GM12878 (cell line): ENCODE measurements around the gene CPD. TPM values are rescaled to one million over a fixed set of nuclear protein-coding genes. Genes with fewer than 3 reads are reported as not detected.

Experiments used
- ATAC-seq: fragments of 200-7000 bp; cut with Tn5 transposase; 3 replicates; pipeline ENCODE4 v1.9.1; 2020; ENCODE audit warnings: mild to moderate bottlenecking, moderate library complexity
- BruUV-seq: library from RNA; stranded (reverse); fragments of 400-500 nt; replicated peaks from 2 replicates; lab custom pipeline; 2021; lab: Mats Ljungman, UMichigan
- CTCF ChIA-PET: fragments of 300-600 bp; sonication (Branson Sonifier 250); formaldehyde crosslinking; extraction: SDS; loops from one replicate; lab custom pipeline; 2021; ENCODE audit warnings: inconsistent platforms; lab: Yijun Ruan, JAX
- POLR2A ChIA-PET: fragments of 350-600 bp; formaldehyde crosslinking; extraction: SDS; loops from one replicate; lab custom pipeline; 2021; ENCODE audit warnings: inconsistent platforms; lab: Charles Lee
- RAD21 ChIA-PET: fragments of 300-600 bp; sonication (Branson Sonifier 250); formaldehyde crosslinking; loops from one replicate; lab custom pipeline; 2023; ENCODE audit warnings: antibody characterized with exemption; ENCODE audit not compliant: unreplicated experiment; lab: Charles Lee
- SMC1A ChIA-PET: fragments of 300-600 bp; sonication (Branson Sonifier 250); formaldehyde crosslinking; loops from one replicate; lab custom pipeline; 2023; ENCODE audit not compliant: unreplicated experiment, uncharacterized antibody; lab: Charles Lee
- DNase-seq: peaks from one replicate; pipeline ENCODE4 v3.0.0-alpha.2; 2011; ENCODE audit warnings: low read depth, low spot score
- FAIRE-seq: peaks from 3 replicates; lab custom pipeline; 2011; peaks lifted over from hg19 to GRCh38; lab: Jason Lieb, UNC
- H2AFZ ChIP-seq: 2 replicates; pipeline ENCODE4 v1.6.0; 2011; ENCODE audit warnings: low read depth, low read length, control low read depth; ENCODE audit not compliant: control insufficient read depth
- H3K27ac ChIP-seq: 2 replicates; pipeline ENCODE4 v1.5.1; 2011; ENCODE audit warnings: control low read depth; ENCODE audit not compliant: control insufficient read depth, insufficient read depth
- H3K27me3 ChIP-seq, 2 experiments: replicated peaks in 1 of 2; 2 replicates each; pipeline versions ENCODE4 v1.6.0 to v1.6.1; 2011; ENCODE audit warnings: low read length in 1 of 2; ENCODE audit not compliant: control insufficient read depth in 2 of 2, insufficient read depth in 2 of 2
- H3K36me3 ChIP-seq, 2 experiments: 2 replicates each; pipeline ENCODE4 v1.5.1; 2011; ENCODE audit warnings: low read length in 1 of 2; ENCODE audit not compliant: control insufficient read depth in 2 of 2, insufficient read depth in 2 of 2
- H3K4me1 ChIP-seq: 2 replicates; pipeline ENCODE4 v1.6.1; 2011; ENCODE audit warnings: mild to moderate bottlenecking, low read length, moderate library complexity, mixed read lengths; ENCODE audit not compliant: control insufficient read depth, insufficient read depth
- H3K4me2 ChIP-seq: 2 replicates; pipeline ENCODE4 v1.6.0; 2011; ENCODE audit warnings: control low read depth; ENCODE audit not compliant: control insufficient read depth, insufficient read depth
- H3K4me3 ChIP-seq: fragments of 200-600 bp; sonication (generic); 2 replicates; pipeline ENCODE4 v1.5.1; 2016
- H3K79me2 ChIP-seq: 2 replicates; pipeline ENCODE4 v1.6.0; 2011; ENCODE audit warnings: low read length; ENCODE audit not compliant: control insufficient read depth, insufficient read depth
- H3K9ac ChIP-seq: 2 replicates; pipeline ENCODE4 v1.8.0; 2011; ENCODE audit warnings: low read length, control low read depth, mixed read lengths; ENCODE audit not compliant: control insufficient read depth, insufficient read depth
- H3K9me3 ChIP-seq: replicated peaks from 3 replicates; pipeline ENCODE4 v1.5.1; 2011; ENCODE audit warnings: mild to moderate bottlenecking, low read length; ENCODE audit not compliant: control insufficient read depth, insufficient read depth
- H4K20me1 ChIP-seq: 2 replicates; pipeline ENCODE4 v1.6.0; 2011; ENCODE audit not compliant: control insufficient read depth, insufficient read depth
- BCL3 ChIP-seq: IDR thresholded peaks from 2 replicates; pipeline ENCODE4 v1.6.1; 2011; ENCODE audit warnings: borderline replicate concordance, low read depth, mild to moderate bottlenecking, moderate library complexity, low read length; ENCODE audit not compliant: insufficient read depth, poor library complexity, severe bottlenecking
- CEBPB ChIP-seq, 2 experiments: fragments of 150-350 bp in 1 of 2; IDR thresholded peaks; 2 replicates each; pipeline ENCODE4 v1.6.1; 2012 to 2014; ENCODE audit warnings: low read depth in 2 of 2, low read length in 2 of 2, borderline replicate concordance in 1 of 2, inconsistent platforms in 1 of 2
- CUX1 ChIP-seq: IDR thresholded peaks from 2 replicates; pipeline ENCODE4 v1.6.1; 2012; ENCODE audit warnings: improper control_type of control experiment, low read depth, low read length; ENCODE audit not compliant: insufficient replicate concordance
- GABPA ChIP-seq: IDR thresholded peaks from 2 replicates; pipeline ENCODE4 v1.6.1; 2014; ENCODE audit warnings: antibody characterized with exemption, low read depth, mild to moderate bottlenecking, inconsistent platforms
- MAX ChIP-seq: IDR thresholded peaks from 2 replicates; pipeline ENCODE4 v1.6.1; 2012; ENCODE audit warnings: low read depth, low read length, improper control_type of control experiment
- MTA3 ChIP-seq: IDR thresholded peaks from 2 replicates; pipeline ENCODE4 v1.6.1; 2012; ENCODE audit warnings: low read length, inconsistent platforms, borderline replicate concordance
- SKIL ChIP-seq: fragments of 450-650 bp; IDR thresholded peaks from 2 replicates; pipeline ENCODE4 v1.6.1; 2017; ENCODE audit warnings: mild to moderate bottlenecking, low read depth, inconsistent platforms; ENCODE audit not compliant: poor library complexity, severe bottlenecking
- SMAD1 ChIP-seq: fragments of 450-650 bp; IDR thresholded peaks from 2 replicates; pipeline ENCODE4 v1.6.1; 2018; ENCODE audit warnings: mild to moderate bottlenecking, low read depth; ENCODE audit not compliant: partially characterized antibody
- ZBTB4 ChIP-seq: fragments of 450-650 bp; formaldehyde crosslinking; IDR thresholded peaks from 2 replicates; pipeline ENCODE4 v1.4.0; 2022; ENCODE audit warnings: mild to moderate bottlenecking, moderate library complexity
- ZNF384 ChIP-seq: IDR thresholded peaks from 2 replicates; pipeline ENCODE4 v1.6.1; 2012; ENCODE audit warnings: low read depth, mild to moderate bottlenecking, low read length, improper control_type of control experiment, borderline replicate concordance
- WGBS: methylation state at CpG from one replicate; pipeline ENCODE4 v1.1.6; 2016; ENCODE audit warnings: low lambda C conversion rate; ENCODE audit not compliant: insufficient replicate concordance, insufficient coverage; ENCODE audit errors: missing lambda C conversion rate; 5-methylcytosine and 5-hydroxymethylcytosine counted together
- in situ Hi-C: fragments of 300-500 bp; cut with MboI; formaldehyde crosslinking; loops from 9 replicates; pipeline ENCODE4 v1.14.3; 2018; ENCODE audit warnings: mixed read lengths
- intact Hi-C: fragments of 100-400 bp; cut with micrococcal nuclease; formaldehyde crosslinking; loops from one replicate; pipeline ENCODE4 v1.14.2; 2022; ENCODE audit not compliant: unreplicated experiment
- polyA plus RNA-seq, 11 experiments: library from polyadenylated mRNA; depleted of rRNA in 4 of 11; unstranded in 6 of 11; stranded (reverse) in 5 of 11; fragments of >200 nt; fragmentation: Nextera tagmentation in 4 of 11; fragmentation: Illumina TruSeq in 1 of 11; extraction: Ambion mirVana in 4 of 11; extraction: Trizol in 1 of 11; gene quantifications; 1 replicate in 1 of 11; 2 replicates in 10 of 11; pipeline versions ENCODE4 v1.2.1 to v1.2.3, GENCODE V29; 2011 to 2016; ENCODE audit warnings: inconsistent platforms in 2 of 11, missing spikeins in 2 of 11, low read depth in 1 of 11
- total RNA-seq, 4 experiments: library from RNA; depleted of rRNA in 3 of 4; stranded (reverse); fragments of >200 nt in 3 of 4; fragmentation: Illumina TruSeq in 1 of 4; extraction: Trizol in 1 of 4; gene quantifications; 2 replicates each; pipeline versions ENCODE4 v1.2.1 to v1.2.3, GENCODE V29; 2013 to 2021

The CPD gene
- total and polyA plus RNA-seq, 10 of the 15 experiments (the other 5 are each of a cell fraction or from before 2014, with no cell fraction given): 3.5 to 24.2 (median 15.7) TPM

- Histone ChIP-seq H3K4me1 (no peaks in the 10 kb centered on the region), H3K27me3 (no peaks in the 10 kb centered on the region), H4K20me1 (no peaks in the 10 kb centered on the region), H2AFZ (no peak overlapping the region), H3K79me2 (no peaks in the 10 kb centered on the region), H3K27ac (no peak overlapping the region), H3K9me3 (no peaks in the 10 kb centered on the region), H3K4me2 (no peak overlapping the region), H3K4me3 (no peak overlapping the region), H3K36me3 (no peaks in the 10 kb centered on the region), H3K9ac (no peak overlapping the region)
- ATAC-seq (no peak), DNase-seq (no peak), FAIRE-seq (no peak)
- ChIA-PET RAD21 (interaction anchor here (0.8 kb wide), 1 partner anchor 49 kb away, joined by 3 read pairs; no protein-coding TSS in a partner anchor), POLR2A (no interaction called here), CTCF (interaction anchor here (0.6 to 1.0 kb wide), 2 partner anchors 19 to 1541 kb away, joined by 3 to 4 read pairs; no protein-coding TSS in a partner anchor), SMC1A (no interaction called here)
- WGBS: 100% methylated on average over 1 of the region's 1 CpG
- in situ Hi-C loops: no loop called here
- BruUV-seq: no TSS peak
- intact Hi-C loops: no loop called here
- no peak for TF ChIP-seq CUX1
- TF ChIP-seq MTA3: no peak
- TF ChIP-seq MAX: no peak
- no peak for TF ChIP-seq CEBPB (IDR thresholded peaks at IDR 0.05; ENCODE audit: borderline replicate concordance in 1 of 2, low read depth in 2 of 2, low read length in 2 of 2)
- TF ChIP-seq SMAD1: no peak
- no peak for TF ChIP-seq ZBTB4
- TF ChIP-seq BCL3: no peak
- no peak for TF ChIP-seq SKIL
- TF ChIP-seq ZNF384: no peak
- no peak for TF ChIP-seq GABPA
Observed at GRCh38 chr17:30396129-30396528, 17.4 kb downstream of the CPD start.
